GM12892 (cell line): Measurements from ENCODE around the gene RGS7.

Source experiments
- DNase-seq: peaks from one replicate; pipeline ENCODE4 v3.0.0; 2011; ENCODE audit not compliant: insufficient read length
- FAIRE-seq: peaks from 2 replicates; lab custom pipeline; 2011; peaks lifted over from hg19 to GRCh38; lab: Jason Lieb, UNC
- POLR2A ChIP-seq: IDR thresholded peaks from 2 replicates; pipeline ENCODE4 v1.6.1; 2011; ENCODE audit warnings: low read depth, low read length, control low read depth
- POLR2AphosphoS5 ChIP-seq: IDR thresholded peaks from 2 replicates; pipeline ENCODE4 v1.6.1; 2011; ENCODE audit warnings: low read depth, low read length, control low read depth
- TAF1 ChIP-seq: IDR thresholded peaks from 2 replicates; pipeline ENCODE4 v1.6.1; 2011; ENCODE audit warnings: low read depth, mild to moderate bottlenecking, control low read depth, low read length, borderline replicate concordance

RGS7 gene

GRCh38 chr1:241022366-241022765, 334.6 kb downstream of the RGS7 start:
- TF ChIP-seq POLR2A (no peak), TAF1 (no peak), POLR2AphosphoS5 (no peak)
- no peak for FAIRE-seq
- no peak for DNase-seq

- DNase-seq: no peak
- no peak for FAIRE-seq
- TF ChIP-seq POLR2A (no peak), TAF1 (no peak), POLR2AphosphoS5 (no peak)
Observed at GRCh38 chr1:241020851-241021697, 335.9 kb downstream of the RGS7 start.

GRCh38 chr1:241012708-241013340, 344.2 kb downstream of the RGS7 start:
- no peak for TF ChIP-seq TAF1
- no peak for TF ChIP-seq POLR2A
- no peak for TF ChIP-seq POLR2AphosphoS5

GRCh38 chr1:241007668-241008067, 349.3 kb downstream of the RGS7 start:
- no peak for DNase-seq
- TF ChIP-seq TAF1 (no peak), POLR2AphosphoS5 (no peak), POLR2A (no peak)
- FAIRE-seq: no peak

More at GRCh38 chr1:241012708-241013340, 344.2 kb downstream of the RGS7 start:
- no peak for DNase-seq
- no peak for FAIRE-seq

GRCh38 chr1:240999826-241000225, 357.2 kb downstream of the RGS7 start:
- no peak for TF ChIP-seq POLR2AphosphoS5
- TF ChIP-seq TAF1: no peak
- TF ChIP-seq POLR2A: no peak
- no peak for DNase-seq
- FAIRE-seq: no peak

- DNase-seq (no peak), FAIRE-seq (no peak)
Observed at GRCh38 chr1:240998441-240999015, 358.5 kb downstream of the RGS7 start.

GRCh38 chr1:240998024-240998423, 359.0 kb downstream of the RGS7 start:
- DNase-seq (no peak), FAIRE-seq (no peak)
- no peak for TF ChIP-seq POLR2A
- TF ChIP-seq POLR2AphosphoS5: no peak
- no peak for TF ChIP-seq TAF1

More at GRCh38 chr1:240998441-240999015, 358.5 kb downstream of the RGS7 start:
- TF ChIP-seq POLR2AphosphoS5 (no peak), POLR2A (no peak), TAF1 (no peak)

GRCh38 chr1:240993004-240993403, 364.0 kb downstream of the RGS7 start:
- FAIRE-seq: no peak

GRCh38 chr1:240991230-240991629, 365.8 kb downstream of the RGS7 start:
- TF ChIP-seq POLR2AphosphoS5 (no peak), TAF1 (no peak), POLR2A (no peak)
- DNase-seq (no peak), FAIRE-seq (no peak)

More at GRCh38 chr1:240993004-240993403, 364.0 kb downstream of the RGS7 start:
- no peak for TF ChIP-seq POLR2A
- TF ChIP-seq TAF1: no peak
- TF ChIP-seq POLR2AphosphoS5: no peak
- no peak for DNase-seq

- FAIRE-seq: no peak
- DNase-seq: no peak
- no peak for TF ChIP-seq POLR2A
- TF ChIP-seq POLR2AphosphoS5: no peak
- TF ChIP-seq TAF1: no peak
Observed at GRCh38 chr1:240987928-240988327, 369.1 kb downstream of the RGS7 start.

- FAIRE-seq: no peak
- no peak for TF ChIP-seq POLR2AphosphoS5
- DNase-seq: no peak
Observed at GRCh38 chr1:240985081-240985480, 371.9 kb downstream of the RGS7 start.

- DNase-seq (no peak), FAIRE-seq (no peak)
- TF ChIP-seq POLR2A (no peak), POLR2AphosphoS5 (no peak), TAF1 (no peak)
Observed at GRCh38 chr1:240980342-240980741, 376.7 kb downstream of the RGS7 start.
